Mesenchymal stem cell (in vitro differentiated cells and primary cell): ENCODE measurements around the gene FAM117B.

Experiments used
- DNase-seq: peaks from one replicate; pipeline ENCODE4 v3.0.0-alpha.2; 2013
- H2AFZ ChIP-seq: one replicate; pipeline ENCODE4 v1.6.1; 2013; ENCODE audit warnings: low read depth, mild to moderate bottlenecking, control low read depth, inconsistent platforms, low read length, moderate library complexity
- H2AK5ac ChIP-seq: 2 replicates; pipeline ENCODE4 v1.6.1; 2013; ENCODE audit warnings: low read length, moderate library complexity, mild to moderate bottlenecking, inconsistent platforms; ENCODE audit not compliant: severe bottlenecking
- H2BK120ac ChIP-seq: one replicate; pipeline ENCODE4 v1.6.1; 2013; ENCODE audit warnings: low read depth, mild to moderate bottlenecking, inconsistent platforms, low read length, moderate library complexity
- H2BK12ac ChIP-seq, 2 experiments: one replicate each; pipeline ENCODE4 v1.6.1; 2013; ENCODE audit warnings: inconsistent platforms in 2 of 2, low read length in 2 of 2, mild to moderate bottlenecking in 2 of 2, moderate library complexity in 2 of 2, control low read depth in 1 of 2
- H2BK15ac ChIP-seq: one replicate; pipeline ENCODE4 v1.6.1; 2013; ENCODE audit warnings: mild to moderate bottlenecking, low read depth, inconsistent platforms; ENCODE audit not compliant: poor library complexity, severe bottlenecking
- H2BK5ac ChIP-seq: 2 replicates; pipeline ENCODE4 v1.6.1; 2013; ENCODE audit warnings: low read depth, mild to moderate bottlenecking, low read length, control low read depth, inconsistent platforms; ENCODE audit not compliant: poor library complexity, severe bottlenecking
- H3K14ac ChIP-seq, 2 experiments: one replicate each; pipeline ENCODE4 v1.6.1; 2013; ENCODE audit warnings: inconsistent platforms in 2 of 2, low read length in 2 of 2, control low read depth in 1 of 2, mild to moderate bottlenecking in 1 of 2, moderate library complexity in 1 of 2
- H3K18ac ChIP-seq, 2 experiments: one replicate each; pipeline ENCODE4 v1.6.1; 2013; ENCODE audit warnings: inconsistent platforms in 2 of 2, low read length in 2 of 2, control low read depth in 1 of 2, low read depth in 1 of 2, mild to moderate bottlenecking in 1 of 2
- H3K23ac ChIP-seq, 2 experiments: one replicate each; pipeline ENCODE4 v1.6.1; 2013; ENCODE audit warnings: inconsistent platforms in 2 of 2, low read length in 2 of 2, mild to moderate bottlenecking in 2 of 2, moderate library complexity in 2 of 2, control low read depth in 1 of 2
- H3K27ac ChIP-seq: 2 replicates; pipeline ENCODE4 v1.5.1; 2013; ENCODE audit warnings: mild to moderate bottlenecking, moderate library complexity, low read length, control low read depth, inconsistent platforms; ENCODE audit not compliant: poor library complexity, severe bottlenecking
- H3K27me3 ChIP-seq, 2 experiments: 2 replicates each; pipeline versions ENCODE4 v1.6.1 to v1.7.0; 2013; ENCODE audit warnings: low read length in 2 of 2, mild to moderate bottlenecking in 2 of 2, moderate library complexity in 2 of 2, control low read depth in 1 of 2, inconsistent platforms in 1 of 2; ENCODE audit not compliant: control insufficient read depth in 1 of 2, insufficient read depth in 1 of 2
- H3K36me3 ChIP-seq, 2 experiments: 2 replicates each; pipeline versions ENCODE4 v1.6.1 to v1.7.0; 2013; ENCODE audit warnings: low read length in 2 of 2, control low read depth in 1 of 2, inconsistent platforms in 1 of 2, low read depth in 1 of 2, mild to moderate bottlenecking in 1 of 2; ENCODE audit not compliant: insufficient read depth in 2 of 2, control insufficient read depth in 1 of 2
- H3K4ac ChIP-seq, 2 experiments: one replicate each; pipeline ENCODE4 v1.6.1; 2013; ENCODE audit warnings: inconsistent platforms in 2 of 2, low read length in 2 of 2, mild to moderate bottlenecking in 2 of 2, moderate library complexity in 2 of 2, control low read depth in 1 of 2, low read depth in 1 of 2
- H3K4me1 ChIP-seq: 2 replicates; pipeline ENCODE4 v1.6.1; 2013; ENCODE audit warnings: low read depth, low read length, control low read depth; ENCODE audit not compliant: control insufficient read depth, insufficient read depth
- H3K4me2 ChIP-seq: 2 replicates; pipeline ENCODE4 v1.6.1; 2013; ENCODE audit warnings: low read length, mild to moderate bottlenecking, inconsistent platforms; ENCODE audit not compliant: poor library complexity, severe bottlenecking
- H3K4me3 ChIP-seq, 2 experiments: 2 replicates each; pipeline versions ENCODE4 v1.5.1 to v1.7.0; 2013; ENCODE audit warnings: low read length in 2 of 2, mild to moderate bottlenecking in 2 of 2, control low read depth in 1 of 2, low read depth in 1 of 2; ENCODE audit not compliant: insufficient read depth in 1 of 2
- H3K79me1 ChIP-seq: replicated peaks from 2 replicates; pipeline ENCODE4 v1.6.1; 2013; ENCODE audit warnings: mild to moderate bottlenecking, control low read depth, low read length, inconsistent platforms; ENCODE audit not compliant: poor library complexity, severe bottlenecking
- H3K9ac ChIP-seq: 2 replicates; pipeline ENCODE4 v1.7.0; 2013; ENCODE audit warnings: mild to moderate bottlenecking, low read length, moderate library complexity
- H3K9me3 ChIP-seq: 2 replicates; pipeline ENCODE4 v1.7.0; 2013; ENCODE audit warnings: mild to moderate bottlenecking, low read length; ENCODE audit not compliant: control insufficient read depth
- H4K8ac ChIP-seq: one replicate; pipeline ENCODE4 v1.6.1; 2013; ENCODE audit warnings: inconsistent platforms, mild to moderate bottlenecking, low read length, moderate library complexity
- H4K91ac ChIP-seq: one replicate; pipeline ENCODE4 v1.6.1; 2013; ENCODE audit warnings: mild to moderate bottlenecking, low read length, inconsistent platforms
- WGBS: methylation state at CpG from one replicate; pipeline ENCODE4 v1.1.7; 2013; ENCODE audit warnings: mixed read lengths; 5-methylcytosine and 5-hydroxymethylcytosine counted together

The FAM117B gene

GRCh38 chr2:202758604-202759003 is 123.8 kb downstream of the FAM117B start:
- H3K4me1 ChIP-seq = peaks cover 3% of the 10 kb centered on the region
- no peak overlapping the region for H3K4ac ChIP-seq
- H2BK15ac ChIP-seq = no peak overlapping the region
- H4K91ac ChIP-seq = no peak overlapping the region
- H2BK5ac ChIP-seq = no peak overlapping the region
- no peak overlapping the region for H3K18ac ChIP-seq
- no peak overlapping the region for H2AK5ac ChIP-seq
- H3K23ac ChIP-seq = no peak overlapping the region
- H4K8ac ChIP-seq = no peak overlapping the region
- H3K9me3 ChIP-seq = no peaks in the 10 kb centered on the region
- DNase-seq = no peak
- H3K4me2 ChIP-seq = no peak overlapping the region
- no peak overlapping the region for H2BK12ac ChIP-seq
- H2AFZ ChIP-seq = no peak overlapping the region
- peaks cover 3 to 6% of the 10 kb centered on the region in 2 experiments for H3K36me3 ChIP-seq
- H3K9ac ChIP-seq = no peak overlapping the region
- H3K14ac ChIP-seq = no peak overlapping the region
- no peak overlapping the region for H3K4me3 ChIP-seq
- 100% methylated on average over 2 of the region's 2 CpGs for WGBS
- no peaks in the 10 kb centered on the region for H3K27me3 ChIP-seq
- H3K27ac ChIP-seq = no peak overlapping the region
- no peaks in the 10 kb centered on the region for H3K79me1 ChIP-seq
- no peak overlapping the region for H2BK120ac ChIP-seq

- H4K8ac ChIP-seq = no peak overlapping the region
- H3K4me3 ChIP-seq = no peak overlapping the region
- H2AFZ ChIP-seq = no peak overlapping the region
- peaks cover 3% of the 10 kb centered on the region for H3K4me1 ChIP-seq
- peaks cover 3 to 6% of the 10 kb centered on the region in 2 experiments for H3K36me3 ChIP-seq
- DNase-seq = no peak
- no peak overlapping the region for H2BK15ac ChIP-seq
- no peaks in the 10 kb centered on the region for H3K79me1 ChIP-seq
- H4K91ac ChIP-seq = no peak overlapping the region
- no peak overlapping the region for H3K23ac ChIP-seq
- H3K4me2 ChIP-seq = no peak overlapping the region
- no peak overlapping the region for H3K9ac ChIP-seq
- H3K27me3 ChIP-seq = no peaks in the 10 kb centered on the region
- no peak overlapping the region for H2BK120ac ChIP-seq
- WGBS = 100% methylated on average over 1 of the region's 2 CpGs
- no peak overlapping the region for H2AK5ac ChIP-seq
- H3K9me3 ChIP-seq = no peaks in the 10 kb centered on the region
- H3K14ac ChIP-seq = no peak overlapping the region
- no peak overlapping the region for H3K18ac ChIP-seq
- no peak overlapping the region for H2BK5ac ChIP-seq
- no peak overlapping the region for H3K4ac ChIP-seq
- H3K27ac ChIP-seq = no peak overlapping the region
- H2BK12ac ChIP-seq = no peak overlapping the region
These were observed 126.1 kb downstream of the FAM117B start for GRCh38 chr2:202760848-202761247.

GRCh38 chr2:202762556-202762955 is 127.8 kb downstream of the FAM117B start:
- Histone ChIP-seq H3K4me3 (no peak overlapping the region), H3K23ac (no peak overlapping the region), H3K4me1 (peaks cover 3% of the 10 kb centered on the region), H3K79me1 (no peaks in the 10 kb centered on the region), H2BK15ac (no peak overlapping the region), H2BK5ac (no peak overlapping the region), H3K27me3 (no peaks in the 10 kb centered on the region), H2BK120ac (no peak overlapping the region), H3K9me3 (no peaks in the 10 kb centered on the region), H3K14ac (no peak overlapping the region), H3K27ac (no peak overlapping the region), H3K9ac (no peak overlapping the region), H4K91ac (no peak overlapping the region), H2BK12ac (no peak overlapping the region), H3K4me2 (no peak overlapping the region), H3K4ac (no peak overlapping the region), H2AK5ac (no peak overlapping the region), H3K18ac (no peak overlapping the region), H2AFZ (no peak overlapping the region), H3K36me3 (peaks cover 0 to 3% of the 10 kb centered on the region in 2 experiments), H4K8ac (no peak overlapping the region)
- DNase-seq = no peak
- 12% methylated on average over 2 of the region's 4 CpGs for WGBS

GRCh38 chr2:202763916-202764315 is 129.1 kb downstream of the FAM117B start:
- no peaks in the 10 kb centered on the region for H3K9me3 ChIP-seq
- no CpG with 5 or more reads among the region's 1 CpG for WGBS
- no peak overlapping the region for H2BK5ac ChIP-seq

More at GRCh38 chr2:202763916-202764315, 129.1 kb downstream of the FAM117B start:
- no peak overlapping the region for H3K18ac ChIP-seq
- H2BK15ac ChIP-seq = no peak overlapping the region
- no peak overlapping the region for H4K8ac ChIP-seq
- no peak overlapping the region for H2BK120ac ChIP-seq
- no peak overlapping the region for H3K9ac ChIP-seq
- no peak overlapping the region for H3K23ac ChIP-seq
- DNase-seq = no peak
- H3K4me2 ChIP-seq = no peak overlapping the region
- no peak overlapping the region for H4K91ac ChIP-seq
- H2BK12ac ChIP-seq = no peak overlapping the region
- no peak overlapping the region for H2AK5ac ChIP-seq
- no peak overlapping the region for H2AFZ ChIP-seq
- H3K79me1 ChIP-seq = no peaks in the 10 kb centered on the region
- peaks cover 0 to 3% of the 10 kb centered on the region in 2 experiments for H3K36me3 ChIP-seq
- H3K4ac ChIP-seq = no peak overlapping the region
- H3K4me3 ChIP-seq = no peak overlapping the region
- no peaks in the 10 kb centered on the region for H3K27me3 ChIP-seq
- H3K27ac ChIP-seq = no peak overlapping the region
- peaks cover 3% of the 10 kb centered on the region for H3K4me1 ChIP-seq
- H3K14ac ChIP-seq = no peak overlapping the region
